ENCODE data around the gene CAMTA1. TPM values are rescaled to one million over a fixed set of nuclear protein-coding genes. Genes with fewer than 3 reads are reported as not detected.
A peak's percentile ranks its signal among the peaks of the same experiment; 100 is the strongest.

Gene CAMTA1
- total and polyA plus RNA-seq, 9 of the 15 experiments (the other 6 are each of a cell fraction or from before 2014, with no cell fraction given): 43.9 to 161 (median 65.9) TPM

- no peak for TF ChIP-seq SFPQ (IDR thresholded peaks at IDR 0.05; ENCODE audit: low read depth, low read length)
- TF ChIP-seq FOXA3 (CRISPR knock-in tag; conservative IDR thresholded peaks at IDR 0.05 in 1 of 2, IDR thresholded peaks at IDR 0.05 in 1 of 2): no peak
- no peak for TF ChIP-seq GTF2A2 (tag; IDR thresholded peaks at IDR 0.05)
- no peak for TF ChIP-seq FOXA1 (IDR thresholded peaks at IDR 0.05; ENCODE audit: borderline replicate concordance)
- no peak for TF ChIP-seq TCF7L2 (IDR thresholded peaks at IDR 0.05; ENCODE audit: low read depth, low read length)
- TF ChIP-seq CREM (IDR thresholded peaks at IDR 0.05; ENCODE audit: low read depth): peak; percentile 99
- no peak for TF ChIP-seq ZNF280B (CRISPR knock-in tag; IDR thresholded peaks at IDR 0.05)
- TF ChIP-seq DMBX1 (CRISPR knock-in tag; IDR thresholded peaks at IDR 0.05; ENCODE audit: borderline replicate concordance): no peak
- TF ChIP-seq POLR3G (IDR thresholded peaks at IDR 0.05; ENCODE audit: extremely low read depth, insufficient read length, insufficient replicate concordance): no peak
- no peak for TF ChIP-seq ZNF347 (CRISPR knock-in tag; IDR thresholded peaks at IDR 0.05; ENCODE audit: low read depth)
- peak; percentile 64 for TF ChIP-seq MAX (CRISPR knock-in tag; IDR thresholded peaks at IDR 0.05)
- no peak for TF ChIP-seq HES1 (IDR thresholded peaks at IDR 0.05; ENCODE audit: low read depth)
- TF ChIP-seq ZFP30 (CRISPR knock-in tag; IDR thresholded peaks at IDR 0.05; ENCODE audit: borderline replicate concordance): no peak
- peak; percentile 29 for TF ChIP-seq U2AF1 (optimal IDR thresholded peaks at IDR 0.05; ENCODE audit: low read depth, low read length)
- no peak for TF ChIP-seq THRAP3 (IDR thresholded peaks at IDR 0.05; ENCODE audit: borderline replicate concordance)
- TF ChIP-seq CTCF (IDR thresholded peaks at IDR 0.05 in 2 of 3, conservative IDR thresholded peaks at IDR 0.05 in 1 of 3; ENCODE audit: insufficient read depth in 2 of 3, low read depth in 1 of 3, low read length in 3 of 3): no peak
- TF ChIP-seq NR3C1 (CRISPR knock-in tag; IDR thresholded peaks at IDR 0.05): no peak
- no peak for TF ChIP-seq CREB5 (CRISPR knock-in tag; IDR thresholded peaks at IDR 0.05)
- no peak for TF ChIP-seq ZBED1 (IDR thresholded peaks at IDR 0.05)
- peak; percentile 82 for TF ChIP-seq POLR2A (conservative IDR thresholded peaks at IDR 0.05)
Measured at GRCh38 chr1:7770997-7771822, 986.0 kb downstream of the CAMTA1 start, which contains the start of gene VAMP3 (continued).
